Mesenteric fat pad (tissue), 1 donor: Measurements from ENCODE around the gene GID4. TPM values are rescaled to one million over a fixed set of nuclear protein-coding genes. Genes with fewer than 3 reads are reported as not detected.

Experiments
- total RNA-seq: library from RNA; stranded (reverse); fragmentation: NEBNext Ultra II Directional; extraction: Animal tissue kit (Norgen Biotek cat#: 25700); gene quantifications from one replicate; pipeline ENCODE4 v1.2.1, GENCODE V29; 2021
- donor health status: DM: yes; HTN: yes; CAD: no.

The GID4 gene
- total RNA-seq, 1 donor from 2014 or later: 17.4 TPM

Other genes with a start within 250 kb of the GID4 start
- 39.9 TPM for gene SREBF1, start 202.4 kb upstream of the GID4 start, total RNA-seq
- gene TOM1L2, start 67.0 kb upstream of the GID4 start, total RNA-seq: 43.7 TPM
- gene DRC3, start 66.5 kb upstream of the GID4 start, total RNA-seq: 0.32 TPM
- gene ATPAF2, start 240 bp upstream of the GID4 start, total RNA-seq: 20.8 TPM
- 36.3 TPM for gene DRG2, start 48.5 kb downstream of the GID4 start, total RNA-seq
- 0.71 TPM for gene MYO15A, start 69.3 kb downstream of the GID4 start, total RNA-seq
- gene ALKBH5, start 144.4 kb downstream of the GID4 start, total RNA-seq: 86.9 TPM
- gene LLGL1, start 186.2 kb downstream of the GID4 start, total RNA-seq: 12.0 TPM
- gene FLII, start 219.3 kb downstream of the GID4 start, total RNA-seq: 269 TPM
- gene MIEF2, start 221.3 kb downstream of the GID4 start, total RNA-seq: 4.6 TPM